Ishikawa (cell line): ENCODE results near the gene LYST.

Experiments used
- CREB1 ChIP-seq: IDR thresholded peaks from 2 replicates; pipeline ENCODE4 v1.6.1; 2012; ENCODE audit warnings: low read depth
- EGR1 ChIP-seq: IDR thresholded peaks from 2 replicates; pipeline ENCODE4 v1.6.1; 2012
- EP300 ChIP-seq: IDR thresholded peaks from 2 replicates; pipeline ENCODE4 v1.6.1; 2012; ENCODE audit warnings: borderline replicate concordance
- FOXM1 ChIP-seq: IDR thresholded peaks from 2 replicates; pipeline ENCODE4 v1.6.1; 2012; ENCODE audit warnings: low read depth, borderline replicate concordance
- MAX ChIP-seq: IDR thresholded peaks from 2 replicates; pipeline ENCODE4 v1.6.1; 2012
- NFIC ChIP-seq: IDR thresholded peaks from 2 replicates; pipeline ENCODE4 v1.6.1; 2012
- RAD21 ChIP-seq: IDR thresholded peaks from 2 replicates; pipeline ENCODE4 v1.6.1; 2012; ENCODE audit warnings: low read depth
- REST ChIP-seq: IDR thresholded peaks from 2 replicates; pipeline ENCODE4 v1.6.1; 2012; ENCODE audit warnings: low read depth, mild to moderate bottlenecking
- TAF1 ChIP-seq: IDR thresholded peaks from 2 replicates; pipeline ENCODE4 v1.6.1; 2012; ENCODE audit warnings: low read depth, mild to moderate bottlenecking
- TCF12 ChIP-seq: IDR thresholded peaks from 2 replicates; pipeline ENCODE4 v1.6.1; 2012; ENCODE audit warnings: low read depth
- TEAD4 ChIP-seq: IDR thresholded peaks from 2 replicates; pipeline ENCODE4 v1.6.1; 2012
- USF1 ChIP-seq: IDR thresholded peaks from 2 replicates; pipeline ENCODE4 v1.6.1; 2012
- YY1 ChIP-seq: IDR thresholded peaks from 2 replicates; pipeline ENCODE4 v1.6.1; 2012; ENCODE audit warnings: low read depth
- ZBTB7A ChIP-seq: IDR thresholded peaks from 2 replicates; pipeline ENCODE4 v1.6.1; 2012; ENCODE audit warnings: low read depth

- TF ChIP-seq MAX (no peak), YY1 (no peak), TAF1 (no peak), RAD21 (no peak), TEAD4 (no peak), EP300 (no peak), REST (no peak), ZBTB7A (no peak), CREB1 (no peak), FOXM1 (no peak), TCF12 (no peak), USF1 (no peak), EGR1 (no peak), NFIC (no peak)
Observed at GRCh38 chr1:235888119-235888643, 21.5 kb upstream of the LYST start.
